H9 (cell line): Measurements from ENCODE around the gene ACTBL2. TPM values are rescaled to one million over a fixed set of nuclear protein-coding genes. Genes with fewer than 3 reads are reported as not detected.

Source experiments
- DNase-seq: peaks from one replicate; pipeline ENCODE4 v3.0.0-alpha.2; 2017
- H2AFZ ChIP-seq: one replicate; pipeline ENCODE4 v1.6.1; 2013; ENCODE audit warnings: mild to moderate bottlenecking, low read length, control low read depth, moderate library complexity
- H2AK5ac ChIP-seq: 2 replicates; pipeline ENCODE4 v1.6.1; 2013; ENCODE audit warnings: low read length, control low read depth, mixed read lengths; ENCODE audit not compliant: insufficient read length
- H2BK120ac ChIP-seq: one replicate; pipeline ENCODE4 v1.6.1; 2013; ENCODE audit warnings: low read depth, mild to moderate bottlenecking, low read length, control low read depth, inconsistent platforms; ENCODE audit not compliant: poor library complexity, severe bottlenecking
- H2BK12ac ChIP-seq: 2 replicates; pipeline ENCODE4 v1.6.1; 2013; ENCODE audit warnings: low read length, control low read depth, mixed read lengths, low read depth; ENCODE audit not compliant: insufficient read length
- H2BK15ac ChIP-seq: 2 replicates; pipeline ENCODE4 v1.6.1; 2013; ENCODE audit warnings: low read depth, low read length, control low read depth
- H2BK20ac ChIP-seq: one replicate; pipeline ENCODE4 v1.6.1; 2013; ENCODE audit warnings: low read depth, mild to moderate bottlenecking, low read length, control low read depth, inconsistent platforms; ENCODE audit not compliant: poor library complexity, severe bottlenecking
- H2BK5ac ChIP-seq: 2 replicates; pipeline ENCODE4 v1.6.1; 2013; ENCODE audit warnings: low read length, control low read depth, mixed read lengths; ENCODE audit not compliant: insufficient read length
- H3K14ac ChIP-seq: 2 replicates; pipeline ENCODE4 v1.6.1; 2013; ENCODE audit warnings: low read length, control low read depth; ENCODE audit not compliant: insufficient read depth
- H3K18ac ChIP-seq: 2 replicates; pipeline ENCODE4 v1.6.1; 2013; ENCODE audit warnings: low read depth, mild to moderate bottlenecking, mixed read lengths, low read length, control low read depth; ENCODE audit not compliant: insufficient read length
- H3K23ac ChIP-seq: 2 replicates; pipeline ENCODE4 v1.6.1; 2013; ENCODE audit warnings: low read length, control low read depth, mixed read lengths, low read depth; ENCODE audit not compliant: insufficient read length
- H3K23me2 ChIP-seq: 2 replicates; pipeline ENCODE4 v1.6.1; 2013; ENCODE audit warnings: low read depth, mild to moderate bottlenecking, mixed read lengths, low read length, control low read depth; ENCODE audit not compliant: insufficient read length, poor library complexity, severe bottlenecking
- H3K27ac ChIP-seq: 2 replicates; pipeline ENCODE4 v1.5.1; 2013; ENCODE audit warnings: low read length, control low read depth, mixed read lengths, low read depth; ENCODE audit not compliant: insufficient read length
- H3K27me3 ChIP-seq: 2 replicates; pipeline ENCODE4 v1.6.1; 2013; ENCODE audit warnings: low read length, control low read depth, inconsistent platforms; ENCODE audit not compliant: insufficient read depth
- H3K4ac ChIP-seq: 2 replicates; pipeline ENCODE4 v1.6.1; 2013; ENCODE audit warnings: low read depth, mild to moderate bottlenecking, control low read depth, inconsistent platforms, low read length, moderate library complexity
- H3K4me1 ChIP-seq: 2 replicates; pipeline ENCODE4 v1.6.1; 2013; ENCODE audit warnings: low read length, control low read depth, inconsistent platforms; ENCODE audit not compliant: insufficient read depth
- H3K4me2 ChIP-seq: 2 replicates; pipeline ENCODE4 v1.6.1; 2013; ENCODE audit warnings: low read length, control low read depth, mixed read lengths; ENCODE audit not compliant: insufficient read length, insufficient read depth
- H3K56ac ChIP-seq: 2 replicates; pipeline ENCODE4 v1.6.1; 2013; ENCODE audit warnings: low read depth, mild to moderate bottlenecking, mixed read lengths, low read length, control low read depth; ENCODE audit not compliant: insufficient read length
- H3K79me1 ChIP-seq: 2 replicates; pipeline ENCODE4 v1.6.1; 2013; ENCODE audit warnings: low read depth, mild to moderate bottlenecking, moderate library complexity, low read length, control low read depth, inconsistent platforms; ENCODE audit not compliant: insufficient read depth, poor library complexity, severe bottlenecking
- H3K79me2 ChIP-seq: 2 replicates; pipeline ENCODE4 v1.6.1; 2013; ENCODE audit warnings: low read length, control low read depth, inconsistent platforms; ENCODE audit not compliant: insufficient read depth
- H3K9ac ChIP-seq: 2 replicates; pipeline ENCODE4 v1.6.1; 2013; ENCODE audit warnings: low read length, control low read depth, mixed read lengths; ENCODE audit not compliant: insufficient read length; ENCODE audit errors: extremely low read depth
- H3K9me3 ChIP-seq: one replicate; pipeline ENCODE4 v1.6.1; 2013; ENCODE audit warnings: low read depth, low read length, inconsistent platforms; ENCODE audit not compliant: control insufficient read depth
- H3T11ph ChIP-seq: one replicate; pipeline ENCODE4 v1.6.1; 2013; ENCODE audit warnings: mild to moderate bottlenecking, low read length, control low read depth, inconsistent platforms
- H4K20me1 ChIP-seq: one replicate; pipeline ENCODE4 v1.6.1; 2013; ENCODE audit not compliant: control insufficient read depth, insufficient read length, insufficient read depth
- H4K5ac ChIP-seq: 2 replicates; pipeline ENCODE4 v1.6.1; 2013; ENCODE audit warnings: low read depth, mild to moderate bottlenecking, mixed read lengths, low read length, control low read depth; ENCODE audit not compliant: insufficient read length
- H4K8ac ChIP-seq: replicated peaks from 2 replicates; pipeline ENCODE4 v1.6.1; 2013; ENCODE audit warnings: low read length, control low read depth, mixed read lengths, low read depth; ENCODE audit not compliant: insufficient read length
- H4K91ac ChIP-seq: 2 replicates; pipeline ENCODE4 v1.6.1; 2013; ENCODE audit warnings: low read depth, mild to moderate bottlenecking, moderate library complexity, mixed read lengths, low read length, control low read depth; ENCODE audit not compliant: insufficient read length
- H3K27ac Mint-ChIP-seq, 3 experiments: 2 replicates in 2 of 3; 3 replicates in 1 of 3; pipeline ENCODE4 v1.8.0; 2020 to 2021; ENCODE audit warnings: mixed read lengths in 3 of 3, mild to moderate bottlenecking in 1 of 3, moderate library complexity in 1 of 3
- H3K27me3 Mint-ChIP-seq: 2 replicates; pipeline ENCODE4 v1.8.0; 2021; ENCODE audit warnings: low read depth, mild to moderate bottlenecking, moderate library complexity, mixed read lengths
- H3K36me3 Mint-ChIP-seq, 3 experiments: 2 replicates in 2 of 3; 3 replicates in 1 of 3; pipeline ENCODE4 v1.8.0; 2020 to 2021; ENCODE audit warnings: low read depth in 3 of 3, mixed read lengths in 3 of 3; ENCODE audit not compliant: insufficient read depth in 1 of 3
- H3K4me1 Mint-ChIP-seq, 2 experiments: 2 replicates each; pipeline ENCODE4 v1.8.0; 2020; ENCODE audit warnings: mixed read lengths in 2 of 2
- H3K4me3 Mint-ChIP-seq, 2 experiments: 2 replicates in 1 of 2; 3 replicates in 1 of 2; pipeline ENCODE4 v1.8.0; 2020 to 2021; ENCODE audit warnings: mild to moderate bottlenecking in 2 of 2, mixed read lengths in 2 of 2, moderate library complexity in 1 of 2
- H3K9me3 Mint-ChIP-seq, 2 experiments: 2 replicates in 1 of 2; 3 replicates in 1 of 2; pipeline ENCODE4 v1.8.0; 2020; ENCODE audit warnings: mild to moderate bottlenecking in 2 of 2, mixed read lengths in 2 of 2, moderate library complexity in 1 of 2
- CTCF ChIP-seq: fragments of 200-600 bp; sonication (generic); conservative IDR thresholded peaks from 3 replicates; pipeline ENCODE4 v1.8.0; 2021; ENCODE audit warnings: antibody characterized with exemption, mild to moderate bottlenecking
- total RNA-seq: library from RNA; stranded (reverse); gene quantifications from 2 replicates; pipeline ENCODE4 v1.2.1, GENCODE V29; 2021

ACTBL2 gene
- total RNA-seq, 1 experiment from 2014 or later: not detected

- Histone ChIP-seq H2BK15ac (no peak overlapping the region), H3K18ac (no peak overlapping the region), H3K4ac (no peak overlapping the region), H3T11ph (no peak overlapping the region), H4K91ac (no peak overlapping the region), H2AFZ (no peak overlapping the region), H3K79me1 (no peaks in the 10 kb centered on the region), H3K23ac (no peak overlapping the region), H3K9ac (no peak overlapping the region), H3K23me2 (no peaks in the 10 kb centered on the region), H2BK12ac (no peak overlapping the region), H3K79me2 (no peaks in the 10 kb centered on the region), H3K9me3 (no peaks in the 10 kb centered on the region), H4K8ac (no peak overlapping the region), H3K56ac (no peak overlapping the region), H3K27me3 (no peaks in the 10 kb centered on the region), H2BK120ac (no peak overlapping the region), H2AK5ac (no peak overlapping the region), H3K4me2 (no peak overlapping the region), H2BK5ac (no peak overlapping the region), H4K20me1 (no peaks in the 10 kb centered on the region), H4K5ac (no peak overlapping the region), H3K14ac (no peak overlapping the region), H3K27ac (no peak overlapping the region), H2BK20ac (no peak overlapping the region), H3K4me1 (no peaks in the 10 kb centered on the region)
- H3K9me3 Mint-ChIP-seq: no peaks in the 10 kb centered on the region; a peak in 1 of 5 replicates
- no peak overlapping the region for H3K4me3 Mint-ChIP-seq
- no peak for TF ChIP-seq CTCF
- H3K27ac Mint-ChIP-seq: no peak overlapping the region
- peaks cover 12 to 17% of the 10 kb centered on the region in 2 experiments for H3K4me1 Mint-ChIP-seq
- peaks cover 5% of the 10 kb centered on the region; the same call in 1 of the 2 replicates for H3K27me3 Mint-ChIP-seq
- DNase-seq: no peak
- H3K36me3 Mint-ChIP-seq: no peaks in the 10 kb centered on the region
These were observed 15.1 kb upstream of the ACTBL2 start for GRCh38 chr5:57497733-57498132.
